Subcutaneous adipose tissue (tissue), 4 donors: ENCODE measurements around the gene OR2F1. TPM values are rescaled to one million over a fixed set of nuclear protein-coding genes. Genes with fewer than 3 reads are reported as not detected.

Experiments used
- total RNA-seq, 4 donors: library from RNA; depleted of rRNA; stranded (reverse); fragments of >200 nt; gene quantifications; one replicate each; pipeline ENCODE4 v1.1.0, GENCODE V29; 2016
- TF ChIP-seq, protein P1 (sequence below): fragments of 450-650 bp; IDR thresholded peaks from one replicate; pipeline ENCODE4 v1.5.1; 2016; ENCODE audit warnings: low read depth, mild to moderate bottlenecking, control low read depth, antibody characterized with exemption, moderate library complexity

The OR2F1 gene
- total RNA-seq, 4 donors from 2014 or later: not detected

DNA sequence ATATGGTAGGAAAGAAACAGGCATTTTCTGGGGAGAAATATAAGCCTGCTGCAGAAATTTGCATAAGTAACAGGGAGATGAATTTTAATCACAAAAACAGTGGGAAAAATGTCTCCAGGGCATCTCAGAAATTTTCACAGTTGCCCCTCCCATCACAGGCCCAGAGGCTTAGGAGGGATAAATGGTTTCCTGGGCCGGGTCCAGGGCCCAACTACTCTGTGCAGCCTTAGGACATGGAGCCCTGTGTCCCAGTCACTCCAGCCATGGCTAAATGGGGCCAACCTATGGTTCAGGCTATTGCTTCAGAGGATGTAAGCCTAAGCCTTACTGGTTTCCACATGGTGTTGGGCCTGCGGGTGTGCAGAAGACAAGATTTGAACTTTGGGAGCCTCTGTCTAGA is 54.7 kb downstream of the OR2F1 start:
- TF ChIP-seq, protein P1, sequence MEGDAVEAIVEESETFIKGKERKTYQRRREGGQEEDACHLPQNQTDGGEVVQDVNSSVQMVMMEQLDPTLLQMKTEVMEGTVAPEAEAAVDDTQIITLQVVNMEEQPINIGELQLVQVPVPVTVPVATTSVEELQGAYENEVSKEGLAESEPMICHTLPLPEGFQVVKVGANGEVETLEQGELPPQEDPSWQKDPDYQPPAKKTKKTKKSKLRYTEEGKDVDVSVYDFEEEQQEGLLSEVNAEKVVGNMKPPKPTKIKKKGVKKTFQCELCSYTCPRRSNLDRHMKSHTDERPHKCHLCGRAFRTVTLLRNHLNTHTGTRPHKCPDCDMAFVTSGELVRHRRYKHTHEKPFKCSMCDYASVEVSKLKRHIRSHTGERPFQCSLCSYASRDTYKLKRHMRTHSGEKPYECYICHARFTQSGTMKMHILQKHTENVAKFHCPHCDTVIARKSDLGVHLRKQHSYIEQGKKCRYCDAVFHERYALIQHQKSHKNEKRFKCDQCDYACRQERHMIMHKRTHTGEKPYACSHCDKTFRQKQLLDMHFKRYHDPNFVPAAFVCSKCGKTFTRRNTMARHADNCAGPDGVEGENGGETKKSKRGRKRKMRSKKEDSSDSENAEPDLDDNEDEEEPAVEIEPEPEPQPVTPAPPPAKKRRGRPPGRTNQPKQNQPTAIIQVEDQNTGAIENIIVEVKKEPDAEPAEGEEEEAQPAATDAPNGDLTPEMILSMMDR: no peak

DNA sequence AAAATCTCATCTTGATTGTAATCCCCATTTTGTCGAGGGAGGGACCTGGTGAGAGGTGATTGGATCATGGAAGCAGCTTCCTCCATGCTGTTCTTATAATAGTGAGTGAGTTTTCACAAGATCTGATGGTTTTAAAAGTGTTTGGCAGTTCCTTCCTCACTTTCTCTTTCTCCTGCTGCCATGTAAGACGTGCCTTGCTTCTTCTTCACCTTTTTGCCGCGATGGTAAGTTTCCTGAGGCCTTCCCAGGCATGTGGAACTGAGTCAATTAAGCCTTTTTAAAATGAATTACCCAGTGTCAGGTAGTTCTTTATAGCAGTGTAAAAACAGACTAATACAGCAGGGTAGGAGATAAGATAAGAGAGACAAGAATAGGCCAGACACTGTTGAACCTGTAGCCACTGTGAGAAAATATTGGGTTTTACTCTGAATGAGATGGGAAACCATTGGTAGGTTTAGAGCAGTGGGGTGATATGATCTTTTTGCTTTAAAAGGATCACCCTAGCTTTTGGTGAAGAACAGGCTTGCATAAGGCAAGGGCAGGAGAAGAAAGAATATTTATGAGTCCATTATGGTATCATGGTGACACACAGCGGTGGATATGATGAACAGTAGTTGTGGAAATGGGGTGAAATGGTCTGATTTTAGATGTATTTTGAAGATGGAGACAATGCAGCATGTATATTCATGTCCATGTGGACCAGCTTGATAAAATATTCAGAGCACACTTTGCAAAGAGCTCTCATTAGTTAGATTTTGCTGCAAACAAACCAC is 57.0 kb downstream of the OR2F1 start:
- TF ChIP-seq, protein P1: no peak

Other genes starting within 250 kb of the OR2F1 start
- 1 to 10 TPM in 3 of 4 donors, not detected in 1; 1.0 to 2.0 (median 1.5) TPM for gene CTAGE6, start 197.1 kb upstream of the OR2F1 start, total RNA-seq
- gene TCAF1, start 52.7 kb upstream of the OR2F1 start, total RNA-seq: 10 to 100 TPM; 30.0 to 59.5 (median 39.5) TPM
- not detected for gene OR2F2, start 19.6 kb upstream of the OR2F1 start, total RNA-seq
- not detected for gene OR6B1, start 45.5 kb downstream of the OR2F1 start, total RNA-seq
- gene OR2A5, start 94.1 kb downstream of the OR2F1 start, total RNA-seq: not detected
- gene OR2A25, start 115.0 kb downstream of the OR2F1 start, total RNA-seq: not detected
- gene OR2A12, start 131.4 kb downstream of the OR2F1 start, total RNA-seq: not detected
- not detected for gene OR2A2, start 154.7 kb downstream of the OR2F1 start, total RNA-seq
- gene OR2A14, start 168.3 kb downstream of the OR2F1 start, total RNA-seq: not detected
- 1 to 10 TPM in 3 of 4 donors, under 1 TPM in 1; 0.75 to 2.3 (median 1.6) TPM for gene CTAGE4, start 228.6 kb downstream of the OR2F1 start, total RNA-seq
- 1 to 10 TPM; 2.8 to 4.9 (median 4.3) TPM for gene ARHGEF35, start 241.0 kb downstream of the OR2F1 start, total RNA-seq